Skeletal muscle cell (primary cell): ENCODE measurements around the gene SEZ6.

Experiments used
- DNase-seq: peaks from one replicate; pipeline ENCODE4 v3.0.0-alpha.2; 2010; ENCODE audit warnings: low read depth
- H3K4me3 ChIP-seq: 2 replicates; pipeline ENCODE4 v1.5.1; 2011; ENCODE audit warnings: low read depth, mild to moderate bottlenecking, control low read depth, low read length, moderate library complexity

SEZ6 gene

GRCh38 chr17:28985950-28986713 is 19.7 kb downstream of the SEZ6 start:
- H3K4me3 ChIP-seq: no peak overlapping the region
- DNase-seq: no peak

- no peak for DNase-seq
- H3K4me3 ChIP-seq: no peak overlapping the region
These were observed 22.3 kb downstream of the SEZ6 start for GRCh38 chr17:28983286-28984230.

- no peak for DNase-seq
- H3K4me3 ChIP-seq: no peak overlapping the region
These were observed 23.6 kb downstream of the SEZ6 start for GRCh38 chr17:28982131-28982793.

GRCh38 chr17:28978356-28978964 is 27.4 kb downstream of the SEZ6 start:
- DNase-seq: no peak

GRCh38 chr17:28977659-28978355 is 28.0 kb downstream of the SEZ6 start:
- H3K4me3 ChIP-seq: no peak overlapping the region
- DNase-seq: no peak

More at GRCh38 chr17:28978356-28978964, 27.4 kb downstream of the SEZ6 start:
- H3K4me3 ChIP-seq: no peak overlapping the region

GRCh38 chr17:28975646-28976045 is 30.2 kb downstream of the SEZ6 start:
- no peak for DNase-seq

GRCh38 chr17:28975031-28975430 is 30.8 kb downstream of the SEZ6 start:
- DNase-seq: no peak
- no peak overlapping the region for H3K4me3 ChIP-seq

More at GRCh38 chr17:28975646-28976045, 30.2 kb downstream of the SEZ6 start:
- H3K4me3 ChIP-seq: no peak overlapping the region

- H3K4me3 ChIP-seq: no peak overlapping the region
- DNase-seq: no peak
These were observed 31.4 kb downstream of the SEZ6 start for GRCh38 chr17:28974451-28974850.

GRCh38 chr17:28973425-28973824 is 32.4 kb downstream of the SEZ6 start:
- no peak overlapping the region for H3K4me3 ChIP-seq
- no peak for DNase-seq

- no peak for DNase-seq
These were observed 33.4 kb downstream of the SEZ6 start for GRCh38 chr17:28972437-28972836.

GRCh38 chr17:28970879-28971278 is 35.0 kb downstream of the SEZ6 start:
- no peak for DNase-seq
- no peak overlapping the region for H3K4me3 ChIP-seq

More at GRCh38 chr17:28972437-28972836, 33.4 kb downstream of the SEZ6 start:
- no peak overlapping the region for H3K4me3 ChIP-seq

- no peak for DNase-seq
- no peak overlapping the region for H3K4me3 ChIP-seq
These were observed 36.0 kb downstream of the SEZ6 start for GRCh38 chr17:28969706-28970393.

- no peak for DNase-seq
- no peak overlapping the region for H3K4me3 ChIP-seq
These were observed 36.9 kb downstream of the SEZ6 start for GRCh38 chr17:28968914-28969295.

GRCh38 chr17:28968231-28968913 is 37.5 kb downstream of the SEZ6 start:
- no peak overlapping the region for H3K4me3 ChIP-seq
- no peak for DNase-seq

- no peak overlapping the region for H3K4me3 ChIP-seq
- no peak for DNase-seq
These were observed 38.4 kb downstream of the SEZ6 start for GRCh38 chr17:28967221-28968135.

- DNase-seq: no peak
- no peak overlapping the region for H3K4me3 ChIP-seq
These were observed 42.0 kb downstream of the SEZ6 start for GRCh38 chr17:28963841-28964240.

- DNase-seq: no peak
- H3K4me3 ChIP-seq: no peak overlapping the region
These were observed 42.7 kb downstream of the SEZ6 start for GRCh38 chr17:28963055-28963611.
